ENCODE results near the gene BMP3. TPM values are rescaled to one million over a fixed set of nuclear protein-coding genes. Genes with fewer than 3 reads are reported as not detected.

Gene BMP3
- total RNA-seq, 6 donors from 2014 or later: 3.1 to 14.9 (median 9.1) TPM

DNA sequence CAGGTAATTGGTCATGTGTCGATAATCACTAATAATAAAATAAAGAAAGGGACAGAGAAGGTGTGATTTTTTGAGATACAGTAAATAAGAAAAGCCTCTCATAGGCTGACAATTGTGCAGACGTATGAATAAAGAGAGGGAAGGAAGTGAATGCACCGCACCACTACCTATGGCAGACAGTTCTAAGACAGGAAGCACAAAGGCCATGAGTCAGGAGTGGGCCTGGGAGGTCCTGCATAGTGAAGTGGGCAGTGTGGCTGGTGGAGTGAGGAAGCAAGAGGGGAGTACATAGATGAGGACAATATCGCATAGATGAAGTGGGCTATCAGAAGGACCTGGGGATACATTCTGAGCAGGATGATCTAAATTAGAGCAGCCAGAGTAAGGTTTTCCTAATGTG is 75.6 kb downstream of the BMP3 start:
- no peaks in the 10 kb centered on the region for H3K9me3 ChIP-seq
- H3K27me3 ChIP-seq: no peaks in the 10 kb centered on the region
- DNase-seq (no peak), ATAC-seq (ENCODE audit: low FRiP score in 2 of 2) (no peak)
- H3K36me3 ChIP-seq: no peaks in the 10 kb centered on the region
- TF ChIP-seq POLR2A (IDR thresholded peaks at IDR 0.05): no peak
- no peaks in the 10 kb centered on the region for H3K4me1 ChIP-seq
- H3K27ac ChIP-seq: no peak overlapping the region
- H3K4me3 ChIP-seq: no peak overlapping the region
- WGBS, 2 donors: 62 to 72% methylated on average over 4 of the region's 4 CpGs

Other genes starting within 250 kb of the BMP3 start
- gene PRKG2, start 184.5 kb downstream of the BMP3 start, total RNA-seq: 1 to 10 TPM; 2.1 to 8.9 (median 6.2) TPM